HG02840 (cell line): Measurements from ENCODE around the gene CDC42BPB.

Experiments
- ATAC-seq: cut with Tn5 transposase; IDR thresholded peaks from one replicate; pipeline ENCODE4 v1.9.1; 2021; ENCODE audit warnings: mild to moderate bottlenecking, moderate library complexity, moderate number of reproducible peaks; ENCODE audit not compliant: unreplicated experiment, low FRiP score

Gene CDC42BPB

DNA sequence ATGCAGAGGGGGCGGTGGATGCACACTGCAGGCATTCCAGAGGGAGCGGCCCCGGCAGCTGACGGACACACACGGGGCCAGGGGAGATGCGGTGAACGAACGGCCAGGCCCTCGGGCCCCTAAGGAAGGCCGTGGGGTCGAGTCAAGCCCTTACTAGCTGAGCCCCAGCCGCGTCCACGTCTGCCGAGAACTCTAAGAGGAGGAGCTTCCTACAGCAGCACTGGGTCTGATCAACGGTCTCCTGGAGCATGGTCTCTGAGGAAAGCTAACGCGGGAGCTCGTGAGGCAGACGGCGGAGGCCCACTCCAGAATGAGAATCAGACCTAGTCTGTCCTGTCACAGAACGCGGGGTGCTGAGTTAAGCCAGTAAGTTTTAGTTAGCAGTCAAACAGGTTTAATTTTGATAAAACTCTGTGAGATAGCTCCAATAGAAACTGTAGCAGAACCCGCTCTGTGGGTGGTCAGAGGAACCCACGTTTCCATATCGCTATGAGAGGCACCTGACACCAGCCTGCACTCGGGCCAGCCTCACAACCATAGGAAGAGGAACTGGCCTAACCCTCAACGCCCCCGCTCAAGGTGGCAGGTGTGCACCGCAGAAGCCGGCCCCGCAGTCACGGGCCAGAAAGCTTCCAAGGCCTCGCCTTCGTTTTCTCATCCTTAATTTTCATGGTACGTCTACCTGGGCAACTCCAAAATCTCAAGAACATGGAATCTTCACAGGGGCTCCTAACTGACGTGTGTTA is 55.5 kb downstream of the CDC42BPB start:
- ATAC-seq, result no peak

DNA sequence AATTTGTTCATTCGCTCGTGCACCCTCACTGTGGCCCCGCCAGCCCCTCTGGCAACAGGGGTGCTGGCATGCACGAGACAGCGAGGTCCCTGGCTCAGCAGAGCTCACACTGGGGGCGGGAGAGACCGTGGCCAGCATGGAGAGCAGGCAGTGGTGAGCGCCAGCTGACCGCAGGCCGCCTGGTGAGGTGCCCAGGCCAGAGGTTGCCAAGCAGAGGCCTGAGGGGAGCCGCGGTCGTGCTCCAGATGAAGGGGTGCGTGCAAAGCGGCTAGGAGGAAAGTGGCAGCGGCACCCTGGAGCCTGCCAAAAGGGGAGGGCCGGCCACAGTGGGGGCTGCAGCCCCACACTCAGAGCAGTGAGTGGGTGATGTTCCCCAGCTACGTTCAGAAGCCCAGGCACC is 56.1 kb downstream of the CDC42BPB start:
- ATAC-seq, result no peak

- no peak for ATAC-seq
These were observed 56.9 kb downstream of the CDC42BPB start for GRCh38 chr14:103000291-103000921.

DNA sequence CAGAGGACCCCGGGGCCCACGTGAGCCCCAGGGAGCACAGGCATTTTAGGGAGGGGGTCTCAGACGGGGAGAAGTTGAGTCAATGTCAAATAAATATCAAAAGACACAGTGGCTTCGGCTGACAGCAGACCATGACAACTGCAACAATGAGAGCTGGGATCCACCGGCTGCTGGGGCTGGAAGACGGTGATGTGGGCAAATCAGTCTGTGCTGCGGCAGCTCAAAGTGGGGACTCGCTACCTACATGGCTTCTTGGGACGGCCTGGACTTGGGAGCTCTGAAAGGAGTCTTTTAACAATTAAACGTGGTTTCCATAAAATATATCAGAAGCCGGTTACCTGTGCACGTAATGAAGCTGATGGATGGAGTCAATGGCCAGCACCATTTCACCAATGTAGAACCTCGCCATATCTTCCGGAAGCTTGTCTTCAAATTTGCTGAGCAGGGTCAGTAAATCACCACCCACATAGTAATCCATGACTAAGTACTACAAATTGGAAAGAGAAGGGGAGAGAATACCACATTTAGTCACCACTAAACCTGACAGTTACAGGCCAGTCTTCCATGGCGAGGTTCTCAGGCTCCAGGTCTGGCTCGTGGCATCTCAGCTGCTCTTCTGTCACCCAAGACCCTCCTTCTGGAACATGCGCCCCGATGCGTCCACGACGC is 58.0 kb downstream of the CDC42BPB start:
- no peak for ATAC-seq

GRCh38 chr14:102998393-102998792 is 59.0 kb downstream of the CDC42BPB start:
- ATAC-seq, result no peak

GRCh38 chr14:102996941-102997340 is 60.4 kb downstream of the CDC42BPB start:
- no peak for ATAC-seq

DNA sequence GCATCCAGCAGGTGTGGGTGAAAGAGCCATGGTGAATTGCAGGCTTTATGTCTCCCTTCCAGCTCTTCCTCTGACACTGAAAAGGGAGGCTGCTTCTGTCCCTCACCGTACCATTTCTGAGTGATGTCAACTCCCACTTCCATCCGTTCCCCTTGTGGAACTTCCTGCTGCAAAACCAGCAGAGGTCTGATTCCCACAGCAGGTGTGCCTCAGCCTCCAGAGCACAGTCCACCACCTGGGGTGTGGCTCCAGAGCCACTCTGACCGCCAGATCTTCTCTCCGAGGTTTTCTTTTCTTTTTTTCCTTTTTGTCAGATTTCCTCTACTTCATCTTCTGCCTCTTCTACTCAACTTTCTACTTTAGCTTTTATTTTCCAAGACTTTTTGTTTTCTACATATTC is 62.7 kb downstream of the CDC42BPB start:
- ATAC-seq, result no peak

DNA sequence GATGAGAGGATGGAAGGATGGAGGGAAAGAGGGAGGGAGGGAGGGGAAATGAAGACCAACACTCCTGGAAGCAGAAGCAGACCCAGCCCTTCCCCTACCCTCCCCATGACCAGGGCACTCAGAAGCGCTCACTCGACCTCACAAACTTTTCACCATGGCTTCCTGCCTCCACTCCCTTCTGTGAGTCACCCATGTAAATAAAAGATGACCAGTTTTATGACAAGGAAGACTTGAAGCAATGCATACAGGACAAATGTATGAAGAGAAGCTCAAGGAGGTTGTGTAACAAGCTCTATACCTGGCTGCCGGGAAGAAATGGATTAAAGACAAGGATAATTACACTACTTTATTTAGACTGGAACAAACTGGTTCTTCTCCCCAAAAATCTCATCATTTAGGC is 63.8 kb downstream of the CDC42BPB start:
- no peak for ATAC-seq

GRCh38 chr14:102991376-102991775 is 66.0 kb downstream of the CDC42BPB start:
- no peak for ATAC-seq

DNA sequence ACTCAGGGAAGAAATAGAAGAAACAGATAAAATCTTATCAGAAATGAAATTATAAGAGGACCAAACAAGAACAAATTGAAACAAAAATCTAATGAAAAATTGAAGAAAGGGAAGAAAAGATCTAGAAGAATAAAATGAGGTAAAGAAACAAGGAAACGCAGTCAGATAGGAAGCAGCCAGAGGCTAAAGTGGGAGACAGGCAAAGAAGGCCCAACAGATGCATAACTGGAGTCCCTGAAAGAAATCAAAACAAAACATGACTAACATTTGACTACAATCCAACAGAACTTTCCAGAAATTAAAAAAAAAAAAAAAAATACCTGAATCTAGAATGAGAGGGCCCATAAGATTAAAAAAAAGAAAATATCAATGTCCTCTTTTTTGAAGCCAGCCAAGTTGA is 69.3 kb downstream of the CDC42BPB start:
- no peak for ATAC-seq

DNA sequence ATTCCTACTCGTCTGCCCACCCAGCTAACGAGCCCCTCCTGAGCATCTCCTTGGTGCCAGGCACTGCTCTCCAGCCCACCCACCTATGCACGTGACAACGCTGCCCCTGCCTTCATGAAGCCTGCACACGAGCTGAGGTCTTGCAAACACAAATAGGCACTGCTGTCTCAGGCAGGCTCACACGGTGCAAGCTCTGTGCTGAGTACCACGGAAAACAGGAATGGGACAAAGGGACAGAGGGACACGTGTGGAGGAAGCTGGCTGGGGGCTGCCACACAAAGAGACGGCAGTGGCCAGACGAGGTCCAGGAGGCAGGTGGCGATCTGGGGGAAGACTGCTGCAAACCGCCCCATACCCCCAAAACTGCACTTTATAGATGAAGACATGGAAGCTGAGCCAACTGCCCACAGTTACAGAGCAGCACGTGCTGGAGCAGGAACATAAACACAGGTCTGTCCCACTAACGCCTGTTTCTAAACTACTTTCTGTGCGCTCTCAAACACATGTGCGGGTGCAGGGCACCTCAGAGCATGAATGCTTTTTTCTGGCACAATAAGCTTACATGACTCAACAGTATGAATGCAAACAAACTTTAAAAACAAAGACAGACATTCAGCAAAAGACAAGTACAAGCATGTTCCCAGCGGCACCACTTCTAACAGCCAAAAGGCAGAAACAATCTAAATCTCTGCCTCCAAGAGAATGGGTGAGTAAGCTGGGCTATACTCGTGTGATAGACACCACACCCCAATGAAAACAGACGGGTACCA is 70.4 kb downstream of the CDC42BPB start:
- ATAC-seq, result no peak

DNA sequence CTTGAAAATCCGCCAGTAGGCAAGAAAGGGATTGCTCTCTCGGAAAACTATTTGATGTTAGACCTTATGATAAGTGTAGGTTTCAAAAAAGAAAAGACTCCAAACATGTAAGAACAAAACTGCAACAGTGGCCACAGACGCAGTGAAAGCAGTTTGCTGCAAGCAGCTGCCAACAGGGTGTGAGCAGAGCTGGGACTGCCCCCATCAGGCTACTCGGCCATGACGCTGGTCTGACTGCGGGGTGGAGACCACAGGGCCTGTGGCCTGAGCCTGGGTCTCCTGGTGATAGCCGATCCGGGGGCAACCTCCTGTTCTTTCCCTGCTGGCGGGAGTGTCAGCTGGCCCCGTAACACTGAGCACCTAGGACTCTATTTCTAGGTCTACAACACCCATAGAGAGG is 71.7 kb downstream of the CDC42BPB start:
- no peak for ATAC-seq

DNA sequence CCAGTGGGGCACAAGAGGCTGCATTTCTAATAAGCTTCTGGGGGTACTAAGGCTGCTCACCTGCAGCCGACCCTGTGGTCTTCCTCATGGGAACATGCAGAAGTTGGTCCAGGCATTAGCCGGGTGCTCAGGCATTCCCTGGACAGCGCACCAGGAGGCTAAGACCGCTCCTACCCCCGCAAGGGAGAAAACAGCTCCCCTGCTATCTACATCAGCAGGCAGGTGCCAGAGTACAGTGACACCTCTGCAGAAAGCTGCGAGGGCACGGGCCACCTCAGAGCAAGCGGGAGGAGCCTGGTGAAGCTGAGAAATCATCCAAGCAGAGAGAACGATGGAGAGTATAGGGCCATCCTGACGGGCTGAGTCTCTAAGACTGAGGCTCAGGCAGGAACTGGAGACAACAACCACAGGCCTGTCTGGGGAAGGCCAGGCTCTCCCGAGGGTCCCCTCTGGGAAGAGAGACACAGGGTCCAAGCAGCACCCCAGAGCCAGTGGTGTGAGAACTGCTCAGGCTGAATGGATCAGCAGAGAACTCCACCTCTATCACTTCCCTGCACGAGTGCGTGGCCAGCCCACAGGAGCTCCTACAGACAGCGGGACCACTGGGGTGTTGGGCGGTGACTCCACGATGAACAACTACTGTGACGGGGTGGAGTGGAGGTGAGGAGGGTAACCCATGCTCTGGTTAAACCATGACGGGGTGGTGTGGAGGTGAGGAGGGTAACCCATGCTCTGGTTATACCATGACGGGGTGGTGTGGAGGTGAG is 72.8 kb downstream of the CDC42BPB start:
- ATAC-seq, result no peak

- ATAC-seq, result no peak
These were observed 73.9 kb downstream of the CDC42BPB start for GRCh38 chr14:102983496-102983895.

- no peak for ATAC-seq
These were observed 74.4 kb downstream of the CDC42BPB start for GRCh38 chr14:102982852-102983470.

DNA sequence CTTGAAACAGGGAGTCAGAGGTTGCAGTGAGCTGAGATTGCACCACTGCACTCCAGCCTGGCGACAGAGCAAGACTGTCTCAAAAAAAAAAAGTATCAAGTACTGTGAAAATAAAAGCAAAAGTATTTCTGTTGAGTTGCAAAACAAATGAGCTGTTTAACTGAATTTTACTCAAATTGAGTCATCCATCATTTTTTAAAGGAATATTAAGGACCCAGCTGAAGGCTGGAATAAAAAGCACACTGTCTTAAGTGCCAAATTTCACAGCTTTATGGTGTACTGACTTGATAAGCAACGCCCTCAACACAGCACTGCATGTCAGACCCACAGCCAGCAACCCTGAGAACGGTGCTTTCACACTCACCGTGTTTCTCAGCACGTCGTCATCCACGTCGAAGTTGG is 76.9 kb downstream of the CDC42BPB start:
- no peak for ATAC-seq

DNA sequence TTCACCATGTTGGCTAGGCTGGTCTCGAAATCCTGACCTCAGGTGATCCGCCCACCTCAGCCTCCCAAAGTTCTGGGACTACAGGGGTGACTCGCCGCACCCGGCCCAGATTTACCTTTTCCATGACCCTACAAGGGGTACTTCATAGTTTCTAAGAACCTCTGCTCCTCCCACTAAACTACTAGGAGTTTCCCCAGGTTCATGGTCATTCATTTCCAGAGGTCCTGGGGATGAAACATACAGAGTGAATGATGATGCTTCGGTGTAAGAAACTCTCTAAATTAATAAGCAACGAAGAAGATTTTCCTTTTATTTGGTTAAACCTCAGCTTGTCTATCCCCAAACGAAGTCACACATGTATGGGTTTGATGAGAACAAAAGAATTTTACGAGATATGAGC is 77.9 kb downstream of the CDC42BPB start:
- no peak for ATAC-seq

- ATAC-seq, result no peak
These were observed 79.9 kb downstream of the CDC42BPB start for GRCh38 chr14:102977475-102977874.

DNA sequence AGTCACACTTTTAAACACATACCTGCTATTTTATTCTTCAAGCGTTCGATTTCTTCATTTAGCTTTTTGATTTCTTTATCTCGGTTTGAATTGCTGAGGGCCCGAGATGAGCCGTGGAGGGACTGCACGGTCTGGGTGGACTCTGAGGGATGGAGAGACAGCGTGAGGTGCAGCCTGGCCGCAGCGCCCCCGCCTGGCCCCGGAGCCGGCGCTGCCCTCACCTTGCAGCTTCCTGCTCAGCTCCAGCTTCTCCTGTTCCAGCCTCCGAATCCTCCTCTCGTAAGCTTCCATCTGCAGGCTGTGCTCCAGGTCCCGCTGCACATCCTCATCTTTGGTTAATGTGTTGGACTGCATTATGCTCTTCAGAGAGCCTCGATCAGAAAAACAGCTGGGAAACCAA is 81.7 kb downstream of the CDC42BPB start:
- ATAC-seq, result no peak
